Trophoblast cell (in vitro differentiated cells and primary cell): ENCODE data around the gene BMS1.

Experiments used
- DNase-seq, 2 donors: peaks; one replicate each; pipeline ENCODE4 v3.0.0-alpha.2; 2016
- H2AFZ ChIP-seq: 2 replicates; pipeline ENCODE4 v1.6.1; 2013; ENCODE audit warnings: low read length, moderate library complexity, mild to moderate bottlenecking; ENCODE audit not compliant: insufficient read depth, poor library complexity
- H2AK5ac ChIP-seq: 2 replicates; pipeline ENCODE4 v1.6.1; 2013; ENCODE audit warnings: mild to moderate bottlenecking, low read length
- H2BK120ac ChIP-seq: 2 replicates; pipeline ENCODE4 v1.6.1; 2013; ENCODE audit warnings: low read length, mild to moderate bottlenecking, moderate library complexity; ENCODE audit not compliant: insufficient read depth, poor library complexity
- H2BK12ac ChIP-seq: 2 replicates; pipeline ENCODE4 v1.6.1; 2013; ENCODE audit warnings: mild to moderate bottlenecking, low read length, moderate library complexity
- H2BK5ac ChIP-seq: 2 replicates; pipeline ENCODE4 v1.6.1; 2013; ENCODE audit warnings: low read length, low read depth, moderate library complexity, mild to moderate bottlenecking; ENCODE audit not compliant: poor library complexity
- H3K14ac ChIP-seq: 2 replicates; pipeline ENCODE4 v1.6.1; 2013; ENCODE audit warnings: mild to moderate bottlenecking, low read length
- H3K18ac ChIP-seq: 2 replicates; pipeline ENCODE4 v1.6.1; 2013; ENCODE audit warnings: mild to moderate bottlenecking, low read length
- H3K23ac ChIP-seq: 2 replicates; pipeline ENCODE4 v1.6.1; 2013; ENCODE audit warnings: low read length
- H3K27ac ChIP-seq: 2 replicates; pipeline ENCODE4 v1.5.1; 2013; ENCODE audit warnings: low read depth, mild to moderate bottlenecking, inconsistent platforms, low read length, moderate library complexity
- H3K27me3 ChIP-seq: 2 replicates; pipeline ENCODE4 v1.6.1; 2013; ENCODE audit warnings: inconsistent platforms, mild to moderate bottlenecking, low read length, moderate library complexity; ENCODE audit not compliant: insufficient read depth
- H3K36me3 ChIP-seq, 2 experiments: 1 replicate in 1 of 2; 2 replicates in 1 of 2; pipeline ENCODE4 v1.6.1; 2013; ENCODE audit warnings: low read length in 2 of 2, mild to moderate bottlenecking in 2 of 2, moderate library complexity in 1 of 2; ENCODE audit not compliant: insufficient read depth in 2 of 2, control insufficient read depth in 1 of 2
- H3K4ac ChIP-seq: 2 replicates; pipeline ENCODE4 v1.6.1; 2013; ENCODE audit warnings: low read depth, mild to moderate bottlenecking, low read length, moderate library complexity
- H3K4me1 ChIP-seq, 2 experiments: 1 replicate in 1 of 2; 2 replicates in 1 of 2; pipeline ENCODE4 v1.6.1; 2013; ENCODE audit warnings: low read length in 2 of 2, mild to moderate bottlenecking in 2 of 2, moderate library complexity in 1 of 2; ENCODE audit not compliant: insufficient read depth in 2 of 2, control insufficient read depth in 1 of 2
- H3K4me2 ChIP-seq: 2 replicates; pipeline ENCODE4 v1.6.1; 2013; ENCODE audit warnings: inconsistent platforms, mild to moderate bottlenecking, low read length, moderate library complexity
- H3K4me3 ChIP-seq: 2 replicates; pipeline ENCODE4 v1.5.1; 2013; ENCODE audit warnings: mild to moderate bottlenecking, low read depth, low read length, inconsistent platforms
- H3K79me1 ChIP-seq: one replicate; pipeline ENCODE4 v1.6.1; 2013; ENCODE audit warnings: low read length
- H3K79me2 ChIP-seq: 2 replicates; pipeline ENCODE4 v1.6.1; 2013; ENCODE audit warnings: low read length, mild to moderate bottlenecking; ENCODE audit not compliant: control insufficient read depth, insufficient read depth, poor library complexity
- H3K9ac ChIP-seq: 2 replicates; pipeline ENCODE4 v1.6.1; 2013; ENCODE audit warnings: mild to moderate bottlenecking, low read length
- H3K9me3 ChIP-seq: 2 replicates; pipeline ENCODE4 v1.6.1; 2013; ENCODE audit warnings: low read depth, mild to moderate bottlenecking, control low read depth, inconsistent platforms, low read length; ENCODE audit not compliant: insufficient read depth
- H4K12ac ChIP-seq: 2 replicates; pipeline ENCODE4 v1.6.1; 2013; ENCODE audit warnings: low read depth, mild to moderate bottlenecking, low read length, moderate library complexity
- H4K8ac ChIP-seq: 2 replicates; pipeline ENCODE4 v1.6.1; 2013; ENCODE audit warnings: low read depth, mild to moderate bottlenecking, low read length, moderate library complexity
- H4K91ac ChIP-seq: one replicate; pipeline ENCODE4 v1.6.1; 2013; ENCODE audit warnings: low read depth, mild to moderate bottlenecking, low read length, moderate library complexity
- WGBS: extraction: QIAGEN DNeasy Blood & Tissue Kit; methylation state at CpG from one replicate; pipeline ENCODE4 v1.1.7; 2013; ENCODE audit warnings: missing lambda C conversion rate; ENCODE audit not compliant: insufficient read length, insufficient coverage; ENCODE audit errors: extremely low coverage; 5-methylcytosine and 5-hydroxymethylcytosine counted together

Gene BMS1

GRCh38 chr10:42875388-42875755 is 92.8 kb downstream of the BMS1 start:
- Histone ChIP-seq H3K18ac (no peak overlapping the region), H3K9me3 (peaks cover 3% of the 10 kb centered on the region), H3K27ac (no peak overlapping the region), H3K4me1 (no peaks in the 10 kb centered on the region), H3K9ac (no peak overlapping the region), H3K36me3 (no peaks in the 10 kb centered on the region), H3K14ac (no peak overlapping the region), H3K4me3 (no peak overlapping the region), H3K4ac (no peak overlapping the region), H3K79me1 (no peaks in the 10 kb centered on the region), H3K27me3 (no peaks in the 10 kb centered on the region), H3K23ac (no peak overlapping the region), H4K91ac (no peak overlapping the region), H3K4me2 (no peak overlapping the region), H2BK5ac (no peak overlapping the region), H2AFZ (no peak overlapping the region), H2AK5ac (no peak overlapping the region), H2BK120ac (no peak overlapping the region), H2BK12ac (no peak overlapping the region), H3K79me2 (no peaks in the 10 kb centered on the region), H4K8ac (no peak overlapping the region), H4K12ac (no peak overlapping the region)
- DNase-seq: no peak
- WGBS: no CpG with 5 or more reads among the region's 5 CpGs

DNA sequence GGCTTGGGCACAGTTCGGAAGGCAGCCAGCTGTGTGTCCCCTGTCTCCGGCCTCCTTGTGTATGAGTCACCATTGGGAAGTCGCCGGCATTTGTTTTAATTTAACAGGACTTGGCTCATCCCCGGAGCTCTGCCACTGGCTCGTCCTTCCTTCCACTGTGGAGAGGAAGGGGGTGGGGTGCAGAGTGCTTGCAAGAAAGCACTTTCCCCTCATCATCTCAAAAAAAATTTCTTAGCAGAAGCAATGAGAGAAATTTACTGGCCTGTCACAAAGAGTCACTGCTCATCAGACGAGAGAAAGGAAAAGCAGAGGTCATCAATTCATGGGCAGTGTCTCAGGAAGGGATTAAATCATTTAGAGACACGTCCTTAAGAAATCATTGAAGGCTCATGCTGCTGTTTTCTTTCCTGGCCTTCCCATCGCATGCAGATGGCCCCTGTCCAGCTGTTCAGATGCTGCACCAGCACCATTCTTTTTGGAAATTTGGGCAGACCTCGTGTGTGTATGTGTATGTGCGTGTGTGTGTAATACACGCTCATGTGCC is 93.3 kb downstream of the BMS1 start:
- H4K12ac ChIP-seq: no peak overlapping the region
- no peak overlapping the region for H3K23ac ChIP-seq
- H3K4ac ChIP-seq: no peak overlapping the region
- no peak overlapping the region for H3K18ac ChIP-seq
- H3K79me2 ChIP-seq: no peaks in the 10 kb centered on the region
- no peak overlapping the region for H3K9ac ChIP-seq
- H2BK120ac ChIP-seq: no peak overlapping the region
- no peaks in the 10 kb centered on the region for H3K27me3 ChIP-seq
- no peak overlapping the region for H2BK5ac ChIP-seq
- no peak overlapping the region for H3K4me3 ChIP-seq
- H2AFZ ChIP-seq: no peak overlapping the region
- no peak overlapping the region for H2BK12ac ChIP-seq
- no peak overlapping the region for H3K14ac ChIP-seq
- H3K79me1 ChIP-seq: no peaks in the 10 kb centered on the region
- no peak overlapping the region for H4K8ac ChIP-seq
- WGBS: no CpG with 5 or more reads among the region's 12 CpGs
- no peak overlapping the region for H3K27ac ChIP-seq
- DNase-seq: peak in 1 of 2 donors; percentile 9
- no peak overlapping the region for H4K91ac ChIP-seq
- peaks cover 6% of the 10 kb centered on the region for H3K9me3 ChIP-seq
- no peaks in the 10 kb centered on the region for H3K4me1 ChIP-seq
- no peak overlapping the region for H2AK5ac ChIP-seq
- no peaks in the 10 kb centered on the region for H3K36me3 ChIP-seq
- H3K4me2 ChIP-seq: no peak overlapping the region

DNA sequence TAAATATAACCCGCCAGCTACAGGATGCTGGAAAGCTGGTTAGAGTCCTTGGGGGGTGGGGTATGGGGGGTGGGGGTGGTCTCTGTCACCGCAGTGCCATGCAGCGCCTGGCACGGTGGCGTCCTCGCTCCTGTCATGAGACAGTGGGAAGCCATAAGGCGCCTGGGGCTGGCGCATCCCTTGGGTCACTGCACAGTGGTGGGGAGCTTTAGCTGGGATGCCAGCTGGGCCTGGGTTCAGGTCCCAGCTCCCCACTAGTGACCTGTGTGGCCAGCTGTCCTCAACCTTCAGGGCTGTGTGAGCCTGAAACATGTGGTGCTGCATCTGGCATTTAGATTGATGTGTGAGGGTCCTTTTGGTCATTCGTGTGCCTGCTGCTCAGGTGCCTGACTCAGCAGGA is 93.9 kb downstream of the BMS1 start:
- no peak overlapping the region for H2AFZ ChIP-seq
- no peak overlapping the region for H2BK12ac ChIP-seq
- H4K91ac ChIP-seq: no peak overlapping the region
- H3K4me1 ChIP-seq: no peaks in the 10 kb centered on the region
- no peak overlapping the region for H3K4ac ChIP-seq
- H3K27me3 ChIP-seq: no peaks in the 10 kb centered on the region
- H3K36me3 ChIP-seq: no peaks in the 10 kb centered on the region
- no peak overlapping the region for H3K9ac ChIP-seq
- H3K79me2 ChIP-seq: no peaks in the 10 kb centered on the region
- no peak overlapping the region for H2AK5ac ChIP-seq
- no peak overlapping the region for H2BK5ac ChIP-seq
- no peak overlapping the region for H3K4me3 ChIP-seq
- no peak overlapping the region for H2BK120ac ChIP-seq
- H3K79me1 ChIP-seq: no peaks in the 10 kb centered on the region
- H4K12ac ChIP-seq: no peak overlapping the region
- H4K8ac ChIP-seq: no peak overlapping the region
- H3K9me3 ChIP-seq: peaks cover 6% of the 10 kb centered on the region
- H3K27ac ChIP-seq: no peak overlapping the region
- H3K18ac ChIP-seq: no peak overlapping the region
- no CpG with 5 or more reads among the region's 9 CpGs for WGBS
- no peak overlapping the region for H3K4me2 ChIP-seq
- no peak overlapping the region for H3K23ac ChIP-seq
- no peak for DNase-seq
- no peak overlapping the region for H3K14ac ChIP-seq

GRCh38 chr10:42876945-42877344 is 94.3 kb downstream of the BMS1 start:
- Histone ChIP-seq H3K9me3 (peaks cover 6% of the 10 kb centered on the region), H3K9ac (no peak overlapping the region), H3K27ac (no peak overlapping the region), H3K36me3 (no peaks in the 10 kb centered on the region), H4K8ac (no peak overlapping the region), H3K27me3 (no peaks in the 10 kb centered on the region), H3K79me2 (no peaks in the 10 kb centered on the region), H2BK12ac (no peak overlapping the region), H2BK5ac (no peak overlapping the region), H3K4me1 (no peaks in the 10 kb centered on the region), H3K4me3 (no peak overlapping the region), H4K91ac (no peak overlapping the region), H4K12ac (no peak overlapping the region), H3K4me2 (no peak overlapping the region), H3K79me1 (no peaks in the 10 kb centered on the region), H3K14ac (no peak overlapping the region), H2BK120ac (no peak overlapping the region), H3K4ac (no peak overlapping the region), H2AFZ (no peak overlapping the region), H2AK5ac (no peak overlapping the region), H3K18ac (no peak overlapping the region), H3K23ac (no peak overlapping the region)
- no peak for DNase-seq
- no CpG with 5 or more reads among the region's 6 CpGs for WGBS
